GM19023 (cell line): ENCODE data around the gene L1TD1.
"Not testable (repeated sequence)": the region's sequence is repeated elsewhere in the genome, so short reads cannot be mapped to it uniquely, and the experiment has no call there.

Experiments used
- ATAC-seq: cut with Tn5 transposase; IDR thresholded peaks from one replicate; pipeline ENCODE4 v1.9.1; 2021; ENCODE audit warnings: mild to moderate bottlenecking, moderate library complexity; ENCODE audit not compliant: unreplicated experiment

L1TD1 gene, protein sequence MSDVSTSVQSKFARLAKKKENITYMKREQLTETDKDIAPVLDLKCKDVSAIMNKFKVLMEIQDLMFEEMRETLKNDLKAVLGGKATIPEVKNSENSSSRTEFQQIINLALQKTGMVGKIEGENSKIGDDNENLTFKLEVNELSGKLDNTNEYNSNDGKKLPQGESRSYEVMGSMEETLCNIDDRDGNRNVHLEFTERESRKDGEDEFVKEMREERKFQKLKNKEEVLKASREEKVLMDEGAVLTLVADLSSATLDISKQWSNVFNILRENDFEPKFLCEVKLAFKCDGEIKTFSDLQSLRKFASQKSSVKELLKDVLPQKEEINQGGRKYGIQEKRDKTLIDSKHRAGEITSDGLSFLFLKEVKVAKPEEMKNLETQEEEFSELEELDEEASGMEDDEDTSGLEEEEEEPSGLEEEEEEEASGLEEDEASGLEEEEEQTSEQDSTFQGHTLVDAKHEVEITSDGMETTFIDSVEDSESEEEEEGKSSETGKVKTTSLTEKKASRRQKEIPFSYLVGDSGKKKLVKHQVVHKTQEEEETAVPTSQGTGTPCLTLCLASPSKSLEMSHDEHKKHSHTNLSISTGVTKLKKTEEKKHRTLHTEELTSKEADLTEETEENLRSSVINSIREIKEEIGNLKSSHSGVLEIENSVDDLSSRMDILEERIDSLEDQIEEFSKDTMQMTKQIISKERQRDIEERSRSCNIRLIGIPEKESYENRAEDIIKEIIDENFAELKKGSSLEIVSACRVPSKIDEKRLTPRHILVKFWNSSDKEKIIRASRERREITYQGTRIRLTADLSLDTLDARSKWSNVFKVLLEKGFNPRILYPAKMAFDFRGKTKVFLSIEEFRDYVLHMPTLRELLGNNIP

DNA sequence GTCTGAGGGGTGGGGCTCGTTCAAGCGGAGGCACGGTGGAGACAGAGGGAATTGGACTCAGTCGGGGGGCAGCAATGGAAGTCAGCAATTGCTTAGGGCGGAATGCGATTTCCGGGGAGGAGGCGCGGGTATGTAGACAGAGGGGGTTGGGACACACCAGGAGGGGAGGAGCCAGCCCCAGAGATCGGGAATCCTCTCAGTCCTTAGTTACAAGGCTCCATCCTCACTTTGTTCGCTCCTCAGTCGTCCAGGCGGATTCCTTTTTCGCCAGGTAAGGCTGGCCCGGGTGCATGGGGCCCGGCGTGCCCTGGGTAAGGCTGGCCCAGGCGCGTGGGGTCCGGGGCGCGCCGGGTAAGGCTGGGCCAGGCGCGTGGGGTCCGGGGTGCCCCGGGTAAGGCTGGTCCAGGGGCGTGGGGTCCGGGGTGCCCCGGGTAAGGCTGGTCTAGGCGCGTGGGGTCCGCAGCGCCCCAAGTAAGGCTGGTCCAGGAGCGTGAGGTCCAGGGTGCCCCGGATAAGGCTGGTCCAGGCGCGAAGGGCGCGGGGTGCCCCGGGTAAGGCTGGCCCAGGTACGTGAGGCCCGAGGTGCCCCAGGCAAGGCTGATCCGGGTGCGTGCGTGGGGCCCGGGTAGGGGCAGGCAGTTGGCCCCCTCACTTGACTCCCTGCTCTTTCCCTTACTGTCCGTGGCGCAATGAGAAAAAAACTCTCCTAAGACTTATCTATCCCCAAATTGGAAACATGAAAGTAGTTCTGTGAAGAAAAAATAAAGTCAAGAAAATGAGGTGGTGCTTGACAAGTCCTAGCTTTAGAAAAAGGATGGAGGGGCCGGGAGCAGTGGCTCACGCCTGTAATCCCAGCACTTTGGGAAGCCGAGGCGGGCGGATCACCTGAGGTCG, at the start of gene L1TD1:
Gene L1TD1 (plus strand): TSS at position 199 of the 894 bp plus-strand sequence. CDS start 11,780 bp downstream, outside the sequence.
- no peak for ATAC-seq

DNA sequence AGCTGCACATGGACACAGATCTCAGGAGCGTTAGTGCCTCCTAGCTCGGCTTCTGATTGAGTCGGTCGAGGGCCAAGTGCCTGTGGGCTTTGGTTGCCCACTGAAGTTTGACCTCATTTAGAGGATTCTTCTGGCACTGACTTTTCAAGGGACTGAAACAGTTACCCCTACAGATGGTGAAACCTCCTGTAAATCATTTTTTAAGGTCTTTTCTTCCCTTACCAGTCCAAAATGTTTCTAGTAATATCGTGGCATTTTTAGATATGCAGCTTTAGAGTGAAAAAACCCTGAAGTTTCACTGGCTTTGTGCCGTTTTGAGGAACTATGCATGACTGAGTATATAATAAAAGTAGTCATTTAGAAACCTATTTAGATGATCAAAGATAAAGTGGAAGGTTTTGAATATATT, 34.7 kb upstream of the L1TD1 start:
- peak; percentile 65 for ATAC-seq

DNA sequence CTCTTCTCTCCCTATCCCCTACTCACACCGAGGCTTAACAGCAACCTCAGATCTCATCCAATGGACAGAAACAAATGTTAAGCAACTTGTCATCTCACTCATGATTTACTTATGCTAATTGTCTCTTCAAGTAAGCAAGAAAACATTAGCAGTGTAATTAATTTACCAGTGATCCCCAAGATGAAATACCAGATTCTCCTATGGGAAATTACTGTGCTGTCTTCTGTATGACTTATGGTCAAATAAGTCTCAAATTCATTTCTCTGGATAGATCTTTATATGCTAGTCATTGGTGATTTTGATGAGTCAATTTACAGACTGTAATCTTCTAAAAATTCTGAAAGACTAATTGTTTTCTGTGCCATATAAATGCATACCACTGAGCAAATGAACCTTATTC, 32.9 kb upstream of the L1TD1 start:
- ATAC-seq, result no peak

DNA sequence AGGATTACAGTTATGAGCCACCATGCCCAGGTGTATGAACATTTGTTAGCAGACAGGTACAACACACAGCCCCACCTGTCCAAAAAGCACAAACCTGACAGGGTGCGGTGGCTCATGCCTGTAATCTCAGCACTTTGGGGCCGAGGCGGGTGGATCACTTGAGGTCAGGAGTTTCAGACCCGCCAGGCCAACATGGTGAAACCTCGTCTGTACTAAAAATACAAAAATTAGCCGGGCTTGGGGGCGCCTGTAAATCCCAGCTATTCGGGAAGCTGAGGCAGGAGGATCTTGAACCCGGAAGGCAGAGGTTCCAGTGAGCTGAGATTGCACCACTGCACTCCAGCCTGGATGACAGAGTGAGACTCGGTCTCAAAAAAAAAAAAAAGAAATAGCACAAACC, 24.3 kb upstream of the L1TD1 start:
- ATAC-seq, result not testable (repeated sequence)

DNA sequence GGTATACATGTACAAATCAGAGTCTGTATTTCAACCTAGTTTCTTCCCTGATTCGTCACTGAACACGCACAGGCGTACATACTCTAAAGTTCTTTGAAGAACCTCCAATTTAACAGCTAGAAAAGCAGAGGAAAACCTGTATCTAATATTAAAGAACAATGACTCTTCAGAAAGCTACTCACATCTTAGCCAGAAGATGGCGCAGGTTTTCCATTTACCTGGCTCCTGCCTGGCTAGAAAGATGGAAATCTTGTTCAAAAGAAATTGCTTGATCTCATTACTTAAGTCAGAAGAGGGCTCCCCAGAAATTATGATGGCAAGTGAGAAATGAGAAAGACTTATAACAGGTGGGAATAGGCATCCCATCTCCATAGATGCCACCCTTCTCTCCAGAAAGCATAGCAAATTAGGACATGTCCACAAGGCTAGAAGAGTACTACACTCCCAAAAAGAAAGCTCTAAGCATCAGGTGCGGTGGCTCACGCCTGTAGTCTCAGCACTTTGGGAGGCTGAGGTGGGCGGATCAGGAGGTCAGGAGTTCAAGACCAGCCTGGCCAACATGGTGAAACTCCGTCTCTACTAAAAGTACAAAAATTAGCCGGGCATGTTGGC, 19.0 kb upstream of the L1TD1 start:
- ATAC-seq, result no peak

DNA sequence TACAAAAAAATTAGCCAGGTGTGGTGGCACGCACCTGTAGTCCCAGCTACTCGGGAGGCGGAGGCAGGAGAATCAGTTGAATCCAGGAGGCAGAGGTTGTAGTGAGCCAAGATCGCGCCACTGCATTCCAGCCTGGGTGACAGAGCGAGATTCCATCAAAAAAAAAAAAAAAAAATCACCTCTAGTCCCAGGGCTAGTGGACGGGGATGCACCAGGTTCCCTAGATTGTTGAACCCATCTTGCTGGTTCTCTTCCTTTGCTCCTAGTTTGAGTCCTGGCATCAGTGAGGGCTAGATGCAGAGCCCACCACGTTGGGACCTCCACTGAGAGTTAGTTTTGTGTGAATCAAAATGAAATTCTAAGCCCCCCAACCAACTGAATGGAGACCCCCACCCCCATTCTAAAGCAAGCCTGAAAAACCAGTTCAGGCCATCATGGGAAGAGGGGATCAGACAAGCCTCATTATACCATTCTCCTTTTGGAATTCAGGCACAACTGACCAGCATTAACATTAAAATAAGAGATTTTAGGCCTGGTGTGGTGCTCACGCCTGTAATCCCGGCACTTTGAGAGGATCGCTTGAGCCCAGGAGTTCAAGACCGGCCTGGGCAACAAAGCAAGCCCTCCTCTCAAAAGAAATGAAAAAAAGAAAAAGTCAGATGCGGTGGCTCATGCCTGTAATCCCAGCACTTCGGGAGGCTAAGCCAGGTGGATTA, 17.9 kb upstream of the L1TD1 start:
- ATAC-seq, result no peak

DNA sequence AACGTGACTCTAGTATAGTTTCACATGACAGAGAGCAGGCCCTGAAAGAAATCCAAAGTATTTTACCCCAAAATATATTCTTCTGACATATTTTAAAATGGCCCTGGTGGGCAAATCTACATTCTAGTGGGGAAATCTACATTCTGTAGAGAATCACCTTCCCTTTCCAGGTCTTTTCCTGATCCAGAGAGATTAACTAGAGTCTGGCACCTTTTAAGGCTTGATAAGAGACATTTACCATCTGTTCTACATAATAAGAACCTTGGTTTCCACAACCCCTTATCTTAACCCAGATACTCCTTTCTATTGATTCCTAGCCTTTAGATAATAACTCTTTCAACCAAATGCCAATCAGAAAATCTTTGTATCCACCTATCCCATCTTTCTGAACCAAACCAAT, 17.0 kb upstream of the L1TD1 start:
- no peak for ATAC-seq

DNA sequence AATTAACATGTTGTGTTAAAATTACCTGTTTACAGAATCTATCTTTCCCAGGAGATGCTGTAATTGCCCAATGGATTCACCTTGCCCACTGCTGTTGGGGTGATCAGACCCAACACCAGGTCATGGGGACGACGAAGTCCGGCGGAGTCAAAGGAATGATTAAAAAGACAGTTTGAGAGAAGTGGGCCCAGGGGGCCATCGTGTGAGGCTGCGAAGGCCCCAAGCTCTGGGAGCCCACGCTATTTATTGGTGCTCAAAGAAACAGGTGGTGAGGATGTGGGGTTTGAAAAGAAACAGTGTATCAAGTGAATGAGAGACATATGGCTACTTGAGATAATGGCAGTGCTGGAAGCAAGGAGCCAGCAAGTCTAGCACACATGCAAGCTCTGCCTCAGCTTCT, 16.3 kb upstream of the L1TD1 start:
- ATAC-seq, result no peak

DNA sequence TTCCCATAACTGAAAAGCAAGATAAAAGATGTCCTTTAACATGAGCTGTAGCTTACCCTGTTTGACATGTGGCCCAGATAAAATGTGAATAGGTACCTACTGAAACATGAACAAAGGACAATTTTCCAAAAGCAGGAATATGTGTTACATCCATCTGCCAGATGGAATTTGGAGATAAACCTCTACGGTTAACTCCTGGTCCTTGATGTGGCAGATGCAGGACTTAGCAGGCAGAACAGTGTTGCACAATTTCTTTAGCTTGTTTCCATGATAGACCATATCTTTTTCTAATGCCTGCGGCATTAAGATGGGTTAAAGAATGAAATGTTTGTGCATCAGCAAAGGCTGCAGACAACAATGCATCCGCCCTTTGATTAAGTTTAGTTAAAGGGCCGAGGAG, 14.6 kb upstream of the L1TD1 start:
- not testable (repeated sequence) for ATAC-seq

DNA sequence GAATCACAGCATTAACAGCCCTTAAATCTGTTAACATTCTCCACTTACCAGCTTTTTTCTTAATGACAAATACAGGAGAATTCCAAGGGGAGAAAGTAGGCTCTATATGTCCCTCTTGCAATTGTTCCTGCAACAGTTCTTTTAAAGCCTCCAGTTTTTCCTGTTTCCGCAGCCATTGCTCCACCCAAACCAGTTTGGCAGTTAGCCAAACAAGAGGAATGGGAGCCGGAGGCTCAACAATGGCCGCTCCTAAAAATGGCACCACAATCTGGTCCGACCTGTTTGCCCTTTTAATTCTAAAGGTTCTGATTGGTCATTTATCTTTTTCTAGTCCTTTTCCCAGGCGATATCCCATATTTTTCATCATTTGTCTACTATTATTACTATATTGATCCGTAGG, 14.0 kb upstream of the L1TD1 start:
- no peak for ATAC-seq

DNA sequence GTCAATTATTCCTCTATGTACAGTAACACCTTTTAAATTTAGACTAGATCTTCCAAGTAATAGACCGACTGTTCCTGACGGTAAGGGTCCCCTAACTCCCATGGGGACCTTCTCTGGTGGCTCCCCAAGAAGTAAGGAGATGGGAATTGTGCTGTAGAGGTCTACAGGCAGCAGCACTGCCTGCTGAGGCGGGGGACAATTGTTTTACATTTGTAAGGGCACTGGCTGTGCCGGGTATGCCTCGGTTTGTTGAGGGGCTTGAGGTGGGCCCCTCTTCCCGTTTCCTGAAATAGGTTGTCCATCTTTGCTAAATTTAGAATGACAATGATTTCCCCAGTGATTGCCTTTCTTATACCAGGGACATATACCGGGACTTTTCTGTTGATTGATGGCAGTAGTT, 13.1 kb upstream of the L1TD1 start:
- no peak for ATAC-seq

DNA sequence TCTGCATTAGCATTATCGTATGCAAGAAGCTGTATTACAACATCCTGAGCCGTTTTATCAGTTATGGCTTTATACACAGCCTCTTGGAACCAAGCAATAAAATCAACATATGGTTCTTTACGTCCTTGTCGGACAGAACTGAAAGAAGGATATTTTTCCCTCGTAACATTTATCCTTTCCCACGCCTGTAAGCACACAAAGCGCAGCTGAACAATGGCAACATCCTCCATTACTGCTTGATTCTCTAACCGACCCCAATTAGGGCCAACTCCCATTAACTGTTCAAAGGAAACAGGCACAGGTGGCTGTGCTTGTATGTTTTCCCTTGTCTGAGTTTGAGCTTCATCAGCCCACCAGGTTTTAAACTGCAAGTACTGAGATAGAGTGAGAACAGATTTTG, 12.5 kb upstream of the L1TD1 start:
- ATAC-seq, result not testable (repeated sequence)

DNA sequence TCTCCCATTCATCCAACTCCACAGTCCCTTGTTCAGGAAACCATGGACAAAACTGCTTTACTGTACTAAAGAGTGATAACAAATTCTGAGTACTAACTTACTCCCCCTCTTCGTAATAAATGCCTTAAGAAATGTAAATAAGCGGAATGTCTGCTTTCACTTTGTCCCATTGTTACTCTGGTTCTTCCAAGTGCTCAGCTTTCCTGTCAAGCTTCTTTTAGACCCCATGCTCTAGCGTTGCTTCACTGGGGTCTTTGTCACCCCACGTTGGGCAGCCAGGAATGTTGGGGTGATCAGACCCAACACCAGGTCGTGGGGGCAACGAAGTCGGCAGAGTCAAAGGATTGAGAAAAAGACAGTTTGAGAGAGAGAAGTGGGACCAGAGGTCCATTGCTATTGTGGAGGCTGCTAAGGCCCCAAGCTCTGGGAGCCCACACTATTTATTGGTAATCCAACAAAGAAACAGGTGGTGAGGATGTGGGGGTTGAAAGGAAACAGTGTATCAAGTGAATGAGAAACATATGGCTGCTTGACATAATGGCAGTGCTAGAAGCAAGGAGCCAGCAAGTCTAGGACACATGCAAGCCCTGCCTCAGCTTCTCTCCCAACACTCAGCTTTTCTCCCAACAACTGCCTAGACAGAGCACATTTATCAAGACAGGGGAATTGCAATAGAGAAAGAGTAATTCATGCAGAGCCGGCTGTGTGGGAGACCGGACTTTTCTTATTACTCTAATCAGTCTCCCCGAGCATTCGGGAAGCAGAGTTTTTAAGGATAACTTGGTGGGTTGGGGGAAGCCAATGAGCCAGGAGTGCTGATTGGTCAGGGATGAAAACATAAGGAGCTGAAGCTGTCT, 11.3 kb upstream of the L1TD1 start:
- not testable (repeated sequence) for ATAC-seq

DNA sequence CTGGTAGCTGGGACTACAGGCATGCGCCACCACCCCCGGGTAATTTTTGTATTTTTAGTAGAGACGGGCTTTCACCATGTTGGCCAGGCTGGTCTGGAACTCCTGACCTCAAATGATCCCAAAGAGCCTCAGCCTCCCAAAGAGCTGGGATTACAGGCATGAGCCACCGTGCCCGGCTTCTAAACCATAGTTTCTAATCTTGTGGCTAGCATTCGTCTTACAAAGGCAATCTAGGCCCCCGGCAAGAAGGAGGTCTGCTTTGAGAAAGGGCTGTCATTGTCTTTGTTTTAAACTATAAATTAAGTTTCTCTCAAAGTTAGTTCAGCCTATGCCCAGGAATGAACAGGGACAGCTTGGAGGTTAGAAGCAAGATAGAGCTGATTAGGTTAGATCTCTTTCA, 10.3 kb upstream of the L1TD1 start:
- no peak for ATAC-seq

DNA sequence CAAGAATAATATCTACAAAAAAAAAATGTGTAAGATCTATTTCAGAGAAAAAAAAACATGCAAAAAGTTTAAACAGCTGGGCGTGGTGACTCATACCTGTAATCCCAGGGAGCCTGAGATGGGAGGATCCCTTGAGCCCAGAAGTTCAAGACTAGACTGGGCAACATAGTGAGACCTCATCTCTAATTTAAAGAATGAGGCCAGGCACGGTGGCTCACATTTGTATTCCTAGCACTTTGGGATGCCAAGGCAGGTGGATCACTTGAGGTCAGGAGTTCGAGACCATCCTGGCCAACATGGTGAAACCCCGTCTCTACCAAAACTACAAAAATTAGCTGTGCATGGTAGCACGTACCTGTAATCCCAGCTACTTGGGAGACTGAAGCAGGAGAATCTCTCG, 9.4 kb upstream of the L1TD1 start:
- not testable (repeated sequence) for ATAC-seq

DNA sequence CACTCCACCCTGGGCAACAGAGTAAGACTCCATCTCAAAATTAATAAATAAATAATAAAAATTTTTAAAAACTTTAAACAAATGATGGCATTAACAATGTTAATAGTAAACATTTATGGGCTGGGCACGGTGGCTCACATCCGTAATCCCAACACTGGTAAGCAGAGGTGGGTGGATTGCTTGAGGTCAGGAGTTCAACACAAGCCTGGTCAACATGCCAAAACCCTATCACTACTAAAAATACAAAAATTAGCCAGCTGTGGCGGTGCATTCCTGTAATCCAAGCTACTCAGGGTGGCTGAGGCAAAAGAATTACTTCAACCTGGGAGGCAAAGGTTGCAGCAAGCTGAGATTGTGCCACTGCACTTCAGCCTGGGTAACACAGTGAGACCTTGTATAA, 9.0 kb upstream of the L1TD1 start:
- no peak for ATAC-seq

DNA sequence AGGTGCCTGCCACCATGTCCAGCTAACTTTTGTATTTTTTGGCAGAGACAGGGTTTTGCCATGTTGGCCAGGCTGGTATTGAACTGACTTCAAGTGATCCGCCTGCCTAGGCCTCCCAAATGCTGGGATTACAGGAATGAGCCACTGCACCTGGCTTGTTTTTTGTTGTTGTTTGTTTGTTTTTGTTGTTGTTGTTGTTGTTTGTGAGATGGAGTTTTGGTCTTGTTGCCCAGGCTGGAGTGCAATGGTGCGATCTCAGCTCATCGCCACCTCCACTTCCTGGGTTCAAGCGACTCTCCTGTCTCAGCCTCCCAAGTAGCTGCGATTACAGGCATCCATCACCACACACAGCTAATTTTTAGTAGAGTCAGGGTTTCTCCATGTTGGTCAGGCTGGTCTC, 7.1 kb upstream of the L1TD1 start:
- no peak for ATAC-seq

DNA sequence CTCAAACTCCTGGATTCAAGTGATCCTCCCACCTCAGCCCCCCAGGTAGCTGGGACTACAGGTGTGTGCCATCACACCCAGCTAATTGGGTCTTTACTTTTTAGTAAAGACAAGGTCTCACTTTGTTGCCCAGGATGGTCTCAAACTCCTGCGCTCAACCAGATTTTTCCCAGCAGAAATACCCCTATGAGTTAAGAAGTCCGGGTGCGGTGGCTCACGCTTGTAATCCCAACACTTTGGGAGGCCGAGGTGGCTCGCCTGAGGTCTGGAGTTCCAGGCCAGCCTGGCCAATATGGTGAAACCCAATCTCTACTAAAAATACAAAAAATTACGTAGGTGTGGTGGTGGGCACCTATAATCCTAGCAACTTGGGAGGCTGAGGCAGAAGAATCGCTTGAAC, 6.5 kb upstream of the L1TD1 start:
- no peak for ATAC-seq

DNA sequence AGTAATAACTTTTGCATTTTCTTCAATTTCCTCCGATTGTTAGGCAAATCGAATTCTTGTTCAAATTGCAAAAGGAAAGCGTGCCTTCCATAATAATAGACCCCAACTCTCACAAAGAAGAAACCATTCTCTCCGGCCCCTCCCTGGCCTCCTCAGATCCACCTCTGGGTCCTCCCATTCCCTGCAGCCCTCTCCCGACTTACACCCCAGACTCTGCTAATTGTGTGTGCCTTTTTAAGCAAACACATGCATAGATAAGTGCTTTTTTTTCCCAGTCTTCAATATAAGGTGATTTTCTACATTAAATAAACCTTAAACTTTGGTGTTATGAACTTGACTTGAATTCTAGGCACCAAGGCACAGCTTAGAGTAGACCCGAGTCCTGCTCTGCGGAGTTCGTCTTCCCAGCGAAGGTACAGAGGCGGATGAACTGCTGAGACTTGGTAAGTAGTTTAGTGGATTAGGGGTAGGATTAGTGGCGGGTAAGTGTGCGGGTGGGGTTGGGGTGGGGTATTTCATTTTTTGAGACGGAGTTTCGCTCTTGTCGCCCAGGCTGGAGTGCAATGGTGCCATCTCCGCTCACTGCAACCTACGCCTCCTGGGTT, 1.5 kb downstream of the L1TD1 start:
- ATAC-seq, result no peak
